ENCODE data around the gene ANKRD44.

GRCh38 chr2:197013098-197013497 is 297.5 kb downstream of the ANKRD44 start:
- TF ChIP-seq CTCF (IDR thresholded peaks at IDR 0.05) (no peak), ZFX (IDR thresholded peaks at IDR 0.05; ENCODE audit: borderline replicate concordance) (no peak)

Data from 22Rv1 (cell line).